ENCODE measurements around the gene RASGRF1.

The RASGRF1 gene

GRCh38 chr15:79050341-79050740 is 40.2 kb downstream of the RASGRF1 start:
- no peak for DNase-seq
- POLR2A ChIA-PET = no interaction called here
- 96% methylated on average over 3 of the region's 3 CpGs for WGBS (ENCODE audit: insufficient coverage)

GRCh38 chr15:79049416-79049815 is 41.2 kb downstream of the RASGRF1 start:
- Histone ChIP-seq H3K36me3 (ENCODE audit: control insufficient read depth in 4 of 4, insufficient read depth in 4 of 4, low read length in 3 of 4) (no peaks in the 10 kb centered on the region), H3K27me3 (replicated peaks in 2 of 5; ENCODE audit: control insufficient read depth in 4 of 5, insufficient read depth in 5 of 5, low read length in 4 of 5) (peaks cover 0 to 6% (median 0%) of the 10 kb centered on the region in 5 experiments), H3K27ac (ENCODE audit: insufficient read depth in 1 of 2, low read depth in 1 of 2, low read length in 2 of 2, poor library complexity in 1 of 2, severe bottlenecking in 2 of 2) (no peak overlapping the region), H3K4me3 (ENCODE audit: control insufficient read depth in 1 of 7, extremely low read depth in 1 of 7, insufficient read depth in 4 of 7, low read depth in 2 of 7, low read length in 6 of 7) (no peak overlapping the region), H3K4me1 (ENCODE audit: control extremely low read depth in 1 of 4, control insufficient read depth in 4 of 4, insufficient read depth in 4 of 4, low read length in 3 of 4) (no peaks in the 10 kb centered on the region), H3K9me3 (ENCODE audit: control extremely low read depth in 1 of 5, control insufficient read depth in 4 of 5, insufficient read depth in 2 of 5, low read depth in 1 of 5, low read length in 4 of 5) (no peaks in the 10 kb centered on the region)
- no peak for DNase-seq
- ChIA-PET POLR2A (no interaction called here), CTCF (no interaction called here)
- 93% methylated on average over 9 of the region's 9 CpGs for WGBS (ENCODE audit: insufficient coverage)

More at GRCh38 chr15:79050341-79050740, 40.2 kb downstream of the RASGRF1 start:
- Histone ChIP-seq H3K9me3 (ENCODE audit: control extremely low read depth in 1 of 5, control insufficient read depth in 4 of 5, insufficient read depth in 2 of 5, low read depth in 1 of 5, low read length in 4 of 5) (no peaks in the 10 kb centered on the region), H3K27me3 (replicated peaks in 2 of 5; ENCODE audit: control insufficient read depth in 4 of 5, insufficient read depth in 5 of 5, low read length in 4 of 5) (peaks cover 0 to 5% (median 0%) of the 10 kb centered on the region in 5 experiments), H3K4me3 (ENCODE audit: control insufficient read depth in 1 of 7, extremely low read depth in 1 of 7, insufficient read depth in 4 of 7, low read depth in 2 of 7, low read length in 6 of 7) (no peak overlapping the region), H3K27ac (ENCODE audit: insufficient read depth in 1 of 2, low read depth in 1 of 2, low read length in 2 of 2, poor library complexity in 1 of 2, severe bottlenecking in 2 of 2) (no peak overlapping the region), H3K4me1 (ENCODE audit: control extremely low read depth in 1 of 4, control insufficient read depth in 4 of 4, insufficient read depth in 4 of 4, low read length in 3 of 4) (no peaks in the 10 kb centered on the region), H3K36me3 (ENCODE audit: control insufficient read depth in 4 of 4, insufficient read depth in 4 of 4, low read length in 3 of 4) (no peaks in the 10 kb centered on the region)
- CTCF ChIA-PET = no interaction called here

GRCh38 chr15:79047676-79048439 is 42.7 kb downstream of the RASGRF1 start:
- no peak for DNase-seq
- Histone ChIP-seq H3K27ac (ENCODE audit: insufficient read depth in 1 of 2, low read depth in 1 of 2, low read length in 2 of 2, poor library complexity in 1 of 2, severe bottlenecking in 2 of 2) (no peak overlapping the region), H3K4me1 (ENCODE audit: control extremely low read depth in 1 of 4, control insufficient read depth in 4 of 4, insufficient read depth in 4 of 4, low read length in 3 of 4) (no peaks in the 10 kb centered on the region), H3K27me3 (replicated peaks in 2 of 5; ENCODE audit: control insufficient read depth in 4 of 5, insufficient read depth in 5 of 5, low read length in 4 of 5) (peaks cover 0 to 9% (median 5%) of the 10 kb centered on the region in 5 experiments), H3K9me3 (ENCODE audit: control extremely low read depth in 1 of 5, control insufficient read depth in 4 of 5, insufficient read depth in 2 of 5, low read depth in 1 of 5, low read length in 4 of 5) (peaks cover 0 to 12% (median 0%) of the 10 kb centered on the region in 5 experiments), H3K36me3 (ENCODE audit: control insufficient read depth in 4 of 4, insufficient read depth in 4 of 4, low read length in 3 of 4) (no peaks in the 10 kb centered on the region), H3K4me3 (ENCODE audit: control insufficient read depth in 1 of 7, extremely low read depth in 1 of 7, insufficient read depth in 4 of 7, low read depth in 2 of 7, low read length in 6 of 7) (no peak overlapping the region)
- 96% methylated on average over 8 of the region's 10 CpGs for WGBS (ENCODE audit: insufficient coverage)
- POLR2A ChIA-PET = no interaction called here
- CTCF ChIA-PET = no interaction called here

GRCh38 chr15:79046691-79047404 is 43.7 kb downstream of the RASGRF1 start:
- 85% methylated on average over 18 of the region's 19 CpGs for WGBS (ENCODE audit: insufficient coverage)
- POLR2A ChIA-PET = no interaction called here

GRCh38 chr15:79045041-79045440 is 45.5 kb downstream of the RASGRF1 start:
- Histone ChIP-seq H3K4me3 (ENCODE audit: control insufficient read depth in 1 of 7, extremely low read depth in 1 of 7, insufficient read depth in 4 of 7, low read depth in 2 of 7, low read length in 6 of 7) (no peak overlapping the region), H3K4me1 (ENCODE audit: control extremely low read depth in 1 of 4, control insufficient read depth in 4 of 4, insufficient read depth in 4 of 4, low read length in 3 of 4) (no peaks in the 10 kb centered on the region), H3K36me3 (ENCODE audit: control insufficient read depth in 4 of 4, insufficient read depth in 4 of 4, low read length in 3 of 4) (no peaks in the 10 kb centered on the region), H3K27ac (ENCODE audit: insufficient read depth in 1 of 2, low read depth in 1 of 2, low read length in 2 of 2, poor library complexity in 1 of 2, severe bottlenecking in 2 of 2) (no peak overlapping the region), H3K27me3 (replicated peaks in 2 of 5; ENCODE audit: control insufficient read depth in 4 of 5, insufficient read depth in 5 of 5, low read length in 4 of 5) (peaks cover 0 to 9% (median 5%) of the 10 kb centered on the region in 5 experiments), H3K9me3 (ENCODE audit: control extremely low read depth in 1 of 5, control insufficient read depth in 4 of 5, insufficient read depth in 2 of 5, low read depth in 1 of 5, low read length in 4 of 5) (peaks cover 0 to 18% (median 5%) of the 10 kb centered on the region in 5 experiments)
- ChIA-PET CTCF (no interaction called here), POLR2A (no interaction called here)
- WGBS (ENCODE audit: insufficient coverage) = no CpG with 5 or more reads among the region's 1 CpG
- DNase-seq = no peak

More at GRCh38 chr15:79046691-79047404, 43.7 kb downstream of the RASGRF1 start:
- Histone ChIP-seq H3K4me1 (ENCODE audit: control extremely low read depth in 1 of 4, control insufficient read depth in 4 of 4, insufficient read depth in 4 of 4, low read length in 3 of 4) (no peaks in the 10 kb centered on the region), H3K4me3 (ENCODE audit: control insufficient read depth in 1 of 7, extremely low read depth in 1 of 7, insufficient read depth in 4 of 7, low read depth in 2 of 7, low read length in 6 of 7) (no peak overlapping the region), H3K27me3 (replicated peaks in 2 of 5; ENCODE audit: control insufficient read depth in 4 of 5, insufficient read depth in 5 of 5, low read length in 4 of 5) (peaks cover 0 to 9% (median 5%) of the 10 kb centered on the region in 5 experiments), H3K36me3 (ENCODE audit: control insufficient read depth in 4 of 4, insufficient read depth in 4 of 4, low read length in 3 of 4) (no peaks in the 10 kb centered on the region), H3K27ac (ENCODE audit: insufficient read depth in 1 of 2, low read depth in 1 of 2, low read length in 2 of 2, poor library complexity in 1 of 2, severe bottlenecking in 2 of 2) (no peak overlapping the region), H3K9me3 (ENCODE audit: control extremely low read depth in 1 of 5, control insufficient read depth in 4 of 5, insufficient read depth in 2 of 5, low read depth in 1 of 5, low read length in 4 of 5) (peaks cover 0 to 18% (median 5%) of the 10 kb centered on the region in 5 experiments)
- CTCF ChIA-PET = no interaction called here
- no peak for DNase-seq

- CTCF ChIA-PET = interaction anchor here (0.8 kb wide), 1 partner anchor 16 kb away, joined by 5 read pairs; no protein-coding TSS in a partner anchor
- Histone ChIP-seq H3K4me3 (ENCODE audit: control insufficient read depth in 1 of 7, extremely low read depth in 1 of 7, insufficient read depth in 4 of 7, low read depth in 2 of 7, low read length in 6 of 7) (no peak overlapping the region), H3K4me1 (ENCODE audit: control extremely low read depth in 1 of 4, control insufficient read depth in 4 of 4, insufficient read depth in 4 of 4, low read length in 3 of 4) (no peaks in the 10 kb centered on the region), H3K9me3 (ENCODE audit: control extremely low read depth in 1 of 5, control insufficient read depth in 4 of 5, insufficient read depth in 2 of 5, low read depth in 1 of 5, low read length in 4 of 5) (peaks cover 0 to 18% (median 10%) of the 10 kb centered on the region in 5 experiments), H3K36me3 (ENCODE audit: control insufficient read depth in 4 of 4, insufficient read depth in 4 of 4, low read length in 3 of 4) (no peaks in the 10 kb centered on the region), H3K27ac (ENCODE audit: insufficient read depth in 1 of 2, low read depth in 1 of 2, low read length in 2 of 2, poor library complexity in 1 of 2, severe bottlenecking in 2 of 2) (no peak overlapping the region), H3K27me3 (replicated peaks in 2 of 5; ENCODE audit: control insufficient read depth in 4 of 5, insufficient read depth in 5 of 5, low read length in 4 of 5) (peaks cover 0 to 9% (median 5%) of the 10 kb centered on the region in 5 experiments)
- POLR2A ChIA-PET = no interaction called here
- WGBS (ENCODE audit: insufficient coverage) = 88% methylated on average over 2 of the region's 2 CpGs
- DNase-seq = no peak
Observed at GRCh38 chr15:79042213-79042928, 48.2 kb downstream of the RASGRF1 start.
